K562 (cell line): ENCODE measurements around the gene TECPR2. TPM values are rescaled to one million over a fixed set of nuclear protein-coding genes. Genes with fewer than 3 reads are reported as not detected.

Source experiments
- ARID1B ChIP-seq: fragments of 450-650 bp; IDR thresholded peaks from 2 replicates; pipeline ENCODE4 v1.6.1; 2016; ENCODE audit warnings: antibody characterized with exemption, mild to moderate bottlenecking, inconsistent platforms
- CBX2 ChIP-seq: fragments of 200-600 bp; sonication (generic); IDR thresholded peaks from one replicate; pipeline ENCODE4 v1.6.1; 2012; ENCODE audit warnings: mild to moderate bottlenecking, low read length, inconsistent platforms; ENCODE audit not compliant: insufficient read depth, poor library complexity, severe bottlenecking
- PHF21A ChIP-seq: fragments of 450-650 bp; IDR thresholded peaks from 2 replicates; pipeline ENCODE4 v1.6.1; 2017; ENCODE audit warnings: low read depth, borderline replicate concordance
- SMARCA5 ChIP-seq: fragments of 450-650 bp; IDR thresholded peaks from 2 replicates; pipeline ENCODE4 v1.6.1; 2016
- ZNF140 ChIP-seq: fragments of 250-450 bp; sonication (Bioruptor Pico); IDR thresholded peaks from 2 replicates; pipeline ENCODE4 v1.8.0; 2021; ENCODE audit warnings: moderate library complexity, mild to moderate bottlenecking, inconsistent platforms
- polyA plus RNA-seq, 8 experiments: library from polyadenylated mRNA; depleted of rRNA in 4 of 8; stranded (reverse) in 5 of 8; unstranded in 3 of 8; fragments of >200 nt; fragmentation: Nextera tagmentation in 2 of 8; fragmentation: Illumina TruSeq in 1 of 8; extraction: Ambion mirVana in 2 of 8; extraction: Trizol in 1 of 8; gene quantifications; 2 replicates each; pipeline versions ENCODE4 v1.2.1 to v1.2.3, GENCODE V29; 2011 to 2014; ENCODE audit warnings: inconsistent platforms in 1 of 8, missing spikeins in 1 of 8
- total RNA-seq, 7 experiments: library from RNA; depleted of rRNA in 6 of 7; stranded (reverse); fragments of >200 nt in 6 of 7; fragmentation: Illumina TruSeq in 2 of 7; extraction: Trizol in 2 of 7; gene quantifications; 2 replicates each; pipeline versions ENCODE4 v1.2.1 to v1.2.3, GENCODE V29; 2011 to 2021; ENCODE audit warnings: low replicate concordance in 1 of 7
- TF ChIP-seq, protein P1 (sequence below): fragments of 450-650 bp; IDR thresholded peaks from 2 replicates; pipeline ENCODE4 v1.6.1; 2016; ENCODE audit warnings: mild to moderate bottlenecking, moderate library complexity
- TF ChIP-seq, protein P2 (sequence below): IDR thresholded peaks from 2 replicates; pipeline ENCODE4 v1.6.1; 2016; ENCODE audit warnings: missing genetic modification characterization, missing compliant biosample characterization

TECPR2 gene
- total and polyA plus RNA-seq, 9 of the 15 experiments (the other 6 are each of a cell fraction or from before 2014, with no cell fraction given): 0.04 to 3.0 (median 0.83) TPM

DNA sequence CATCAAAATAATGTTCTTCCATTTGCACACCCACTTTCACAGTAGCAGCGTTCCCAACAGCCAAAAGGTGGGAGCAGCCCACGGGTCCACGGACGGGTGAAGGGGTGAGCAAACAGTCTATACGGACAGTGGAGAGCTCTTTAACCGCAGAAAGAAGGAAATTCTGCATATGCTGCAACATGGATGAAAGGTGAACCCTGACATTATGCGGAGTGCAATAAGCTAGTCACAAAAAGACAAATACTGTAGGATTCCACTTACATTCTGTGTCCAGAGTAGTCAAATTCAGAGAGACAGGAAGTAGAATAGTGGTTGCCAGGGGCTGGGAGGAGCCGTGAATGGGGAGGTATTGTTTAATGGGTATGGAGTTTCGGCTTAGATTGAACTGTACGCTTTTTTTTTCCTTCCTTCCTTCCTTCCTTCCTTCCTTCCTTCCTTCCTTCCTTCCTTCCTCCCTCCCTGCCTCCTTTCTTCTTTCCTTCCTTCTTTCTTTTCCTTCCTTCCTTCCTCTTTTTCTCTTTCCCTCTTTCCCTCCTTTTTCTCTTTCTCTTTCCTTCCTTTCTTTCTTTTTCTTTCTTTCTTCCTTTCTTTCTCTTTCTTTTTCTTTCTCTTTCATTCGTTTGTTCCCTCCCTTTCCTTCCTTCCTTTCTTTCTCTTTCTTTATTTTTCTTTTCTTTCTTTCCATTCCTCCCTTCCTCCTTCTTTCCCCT, 162.6 kb downstream of the TECPR2 start (continued):
- TF ChIP-seq, protein P1, sequence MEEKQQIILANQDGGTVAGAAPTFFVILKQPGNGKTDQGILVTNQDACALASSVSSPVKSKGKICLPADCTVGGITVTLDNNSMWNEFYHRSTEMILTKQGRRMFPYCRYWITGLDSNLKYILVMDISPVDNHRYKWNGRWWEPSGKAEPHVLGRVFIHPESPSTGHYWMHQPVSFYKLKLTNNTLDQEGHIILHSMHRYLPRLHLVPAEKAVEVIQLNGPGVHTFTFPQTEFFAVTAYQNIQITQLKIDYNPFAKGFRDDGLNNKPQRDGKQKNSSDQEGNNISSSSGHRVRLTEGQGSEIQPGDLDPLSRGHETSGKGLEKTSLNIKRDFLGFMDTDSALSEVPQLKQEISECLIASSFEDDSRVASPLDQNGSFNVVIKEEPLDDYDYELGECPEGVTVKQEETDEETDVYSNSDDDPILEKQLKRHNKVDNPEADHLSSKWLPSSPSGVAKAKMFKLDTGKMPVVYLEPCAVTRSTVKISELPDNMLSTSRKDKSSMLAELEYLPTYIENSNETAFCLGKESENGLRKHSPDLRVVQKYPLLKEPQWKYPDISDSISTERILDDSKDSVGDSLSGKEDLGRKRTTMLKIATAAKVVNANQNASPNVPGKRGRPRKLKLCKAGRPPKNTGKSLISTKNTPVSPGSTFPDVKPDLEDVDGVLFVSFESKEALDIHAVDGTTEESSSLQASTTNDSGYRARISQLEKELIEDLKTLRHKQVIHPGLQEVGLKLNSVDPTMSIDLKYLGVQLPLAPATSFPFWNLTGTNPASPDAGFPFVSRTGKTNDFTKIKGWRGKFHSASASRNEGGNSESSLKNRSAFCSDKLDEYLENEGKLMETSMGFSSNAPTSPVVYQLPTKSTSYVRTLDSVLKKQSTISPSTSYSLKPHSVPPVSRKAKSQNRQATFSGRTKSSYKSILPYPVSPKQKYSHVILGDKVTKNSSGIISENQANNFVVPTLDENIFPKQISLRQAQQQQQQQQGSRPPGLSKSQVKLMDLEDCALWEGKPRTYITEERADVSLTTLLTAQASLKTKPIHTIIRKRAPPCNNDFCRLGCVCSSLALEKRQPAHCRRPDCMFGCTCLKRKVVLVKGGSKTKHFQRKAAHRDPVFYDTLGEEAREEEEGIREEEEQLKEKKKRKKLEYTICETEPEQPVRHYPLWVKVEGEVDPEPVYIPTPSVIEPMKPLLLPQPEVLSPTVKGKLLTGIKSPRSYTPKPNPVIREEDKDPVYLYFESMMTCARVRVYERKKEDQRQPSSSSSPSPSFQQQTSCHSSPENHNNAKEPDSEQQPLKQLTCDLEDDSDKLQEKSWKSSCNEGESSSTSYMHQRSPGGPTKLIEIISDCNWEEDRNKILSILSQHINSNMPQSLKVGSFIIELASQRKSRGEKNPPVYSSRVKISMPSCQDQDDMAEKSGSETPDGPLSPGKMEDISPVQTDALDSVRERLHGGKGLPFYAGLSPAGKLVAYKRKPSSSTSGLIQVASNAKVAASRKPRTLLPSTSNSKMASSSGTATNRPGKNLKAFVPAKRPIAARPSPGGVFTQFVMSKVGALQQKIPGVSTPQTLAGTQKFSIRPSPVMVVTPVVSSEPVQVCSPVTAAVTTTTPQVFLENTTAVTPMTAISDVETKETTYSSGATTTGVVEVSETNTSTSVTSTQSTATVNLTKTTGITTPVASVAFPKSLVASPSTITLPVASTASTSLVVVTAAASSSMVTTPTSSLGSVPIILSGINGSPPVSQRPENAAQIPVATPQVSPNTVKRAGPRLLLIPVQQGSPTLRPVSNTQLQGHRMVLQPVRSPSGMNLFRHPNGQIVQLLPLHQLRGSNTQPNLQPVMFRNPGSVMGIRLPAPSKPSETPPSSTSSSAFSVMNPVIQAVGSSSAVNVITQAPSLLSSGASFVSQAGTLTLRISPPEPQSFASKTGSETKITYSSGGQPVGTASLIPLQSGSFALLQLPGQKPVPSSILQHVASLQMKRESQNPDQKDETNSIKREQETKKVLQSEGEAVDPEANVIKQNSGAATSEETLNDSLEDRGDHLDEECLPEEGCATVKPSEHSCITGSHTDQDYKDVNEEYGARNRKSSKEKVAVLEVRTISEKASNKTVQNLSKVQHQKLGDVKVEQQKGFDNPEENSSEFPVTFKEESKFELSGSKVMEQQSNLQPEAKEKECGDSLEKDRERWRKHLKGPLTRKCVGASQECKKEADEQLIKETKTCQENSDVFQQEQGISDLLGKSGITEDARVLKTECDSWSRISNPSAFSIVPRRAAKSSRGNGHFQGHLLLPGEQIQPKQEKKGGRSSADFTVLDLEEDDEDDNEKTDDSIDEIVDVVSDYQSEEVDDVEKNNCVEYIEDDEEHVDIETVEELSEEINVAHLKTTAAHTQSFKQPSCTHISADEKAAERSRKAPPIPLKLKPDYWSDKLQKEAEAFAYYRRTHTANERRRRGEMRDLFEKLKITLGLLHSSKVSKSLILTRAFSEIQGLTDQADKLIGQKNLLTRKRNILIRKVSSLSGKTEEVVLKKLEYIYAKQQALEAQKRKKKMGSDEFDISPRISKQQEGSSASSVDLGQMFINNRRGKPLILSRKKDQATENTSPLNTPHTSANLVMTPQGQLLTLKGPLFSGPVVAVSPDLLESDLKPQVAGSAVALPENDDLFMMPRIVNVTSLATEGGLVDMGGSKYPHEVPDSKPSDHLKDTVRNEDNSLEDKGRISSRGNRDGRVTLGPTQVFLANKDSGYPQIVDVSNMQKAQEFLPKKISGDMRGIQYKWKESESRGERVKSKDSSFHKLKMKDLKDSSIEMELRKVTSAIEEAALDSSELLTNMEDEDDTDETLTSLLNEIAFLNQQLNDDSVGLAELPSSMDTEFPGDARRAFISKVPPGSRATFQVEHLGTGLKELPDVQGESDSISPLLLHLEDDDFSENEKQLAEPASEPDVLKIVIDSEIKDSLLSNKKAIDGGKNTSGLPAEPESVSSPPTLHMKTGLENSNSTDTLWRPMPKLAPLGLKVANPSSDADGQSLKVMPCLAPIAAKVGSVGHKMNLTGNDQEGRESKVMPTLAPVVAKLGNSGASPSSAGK: peak; percentile 15; the same call in 1 of the 2 replicates
- TF ChIP-seq ZNF140 (CRISPR knock-in tag): no peak
- TF ChIP-seq ARID1B: peak; percentile 43
- TF ChIP-seq SMARCA5: 0 out of 2 replicates have a peak, but pooled peaks have one; percentile 47
- no peak for TF ChIP-seq CBX2
- TF ChIP-seq, protein P2, sequence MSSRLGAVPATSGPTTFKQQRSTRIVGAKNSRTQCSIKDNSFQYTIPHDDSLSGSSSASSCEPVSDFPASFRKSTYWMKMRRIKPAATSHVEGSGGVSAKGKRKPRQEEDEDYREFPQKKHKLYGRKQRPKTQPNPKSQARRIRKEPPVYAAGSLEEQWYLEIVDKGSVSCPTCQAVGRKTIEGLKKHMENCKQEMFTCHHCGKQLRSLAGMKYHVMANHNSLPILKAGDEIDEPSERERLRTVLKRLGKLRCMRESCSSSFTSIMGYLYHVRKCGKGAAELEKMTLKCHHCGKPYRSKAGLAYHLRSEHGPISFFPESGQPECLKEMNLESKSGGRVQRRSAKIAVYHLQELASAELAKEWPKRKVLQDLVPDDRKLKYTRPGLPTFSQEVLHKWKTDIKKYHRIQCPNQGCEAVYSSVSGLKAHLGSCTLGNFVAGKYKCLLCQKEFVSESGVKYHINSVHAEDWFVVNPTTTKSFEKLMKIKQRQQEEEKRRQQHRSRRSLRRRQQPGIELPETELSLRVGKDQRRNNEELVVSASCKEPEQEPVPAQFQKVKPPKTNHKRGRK (tag): peak; percentile 100
- no peak for TF ChIP-seq PHF21A
